Upper lobe of left lung (tissue), 6 donors: ENCODE results near the gene ZC3H12C. TPM values are rescaled to one million over a fixed set of nuclear protein-coding genes. Genes with fewer than 3 reads are reported as not detected.
A peak's percentile ranks its signal among the peaks of the same experiment; 100 is the strongest.

Source experiments
- ATAC-seq, 2 donors: fragments of 200-7000 bp; cut with Tn5 transposase; one replicate each; pipeline ENCODE4 v1.9.1; 2022; ENCODE audit warnings: mild to moderate bottlenecking in 2 of 2, moderate library complexity in 2 of 2; ENCODE audit not compliant: low FRiP score in 2 of 2
- DNase-seq, 2 donors: peaks; one replicate each; pipeline ENCODE4 v3.0.0-alpha.2; 2019 to 2020
- H3K27ac ChIP-seq, 4 donors: fragments of 200-600 bp; sonication (generic); one replicate each; pipeline ENCODE4 v1.5.1; 2016 to 2019
- H3K27me3 ChIP-seq, 4 donors: fragments of 200-600 bp; sonication (generic); one replicate each; pipeline ENCODE4 v1.5.1; 2017 to 2019
- H3K36me3 ChIP-seq, 4 donors: fragments of 200-600 bp; sonication (generic); one replicate each; pipeline ENCODE4 v1.5.1; 2016 to 2019
- H3K4me1 ChIP-seq, 4 donors: fragments of 200-600 bp; sonication (generic); one replicate each; pipeline ENCODE4 v1.5.1; 2018 to 2019
- H3K4me3 ChIP-seq, 4 donors: fragments of 200-600 bp; sonication (generic); one replicate each; pipeline ENCODE4 v1.5.1; 2017 to 2019; ENCODE audit warnings: mild to moderate bottlenecking in 2 of 4, moderate library complexity in 1 of 4
- H3K9me3 ChIP-seq, 4 donors: fragments of 200-600 bp; sonication (generic); one replicate each; pipeline ENCODE4 v1.5.1; 2018 to 2019
- EP300 ChIP-seq, 4 donors: sonication (generic); formaldehyde crosslinking; IDR thresholded peaks; one replicate each; pipeline ENCODE4 v1.5.1; 2017; ENCODE audit warnings: antibody characterized with exemption in 4 of 4, control low read depth in 2 of 4
- POLR2A ChIP-seq, 4 donors: fragments of 450-650 bp; IDR thresholded peaks; one replicate each; pipeline ENCODE4 v1.5.1; 2016 to 2017; ENCODE audit warnings: antibody characterized with exemption in 4 of 4, mild to moderate bottlenecking in 2 of 4
- POLR2AphosphoS5 ChIP-seq, 2 donors: sonication (generic); formaldehyde crosslinking; IDR thresholded peaks; one replicate each; pipeline ENCODE4 v1.5.1; 2017; ENCODE audit warnings: antibody characterized with exemption in 2 of 2
- WGBS, 2 donors: methylation state at CpG; one replicate each; pipeline ENCODE4 v1.1.5; 2017 to 2018; 5-methylcytosine and 5-hydroxymethylcytosine counted together
- total RNA-seq, 6 donors: library from RNA; depleted of rRNA in 4 of 6; stranded (reverse); fragments of >200 nt in 4 of 6; gene quantifications; one replicate each; pipeline versions ENCODE4 v1.1.0 to v1.2.1, GENCODE V29; 2016 to 2021
- TF ChIP-seq, protein P1 (sequence below), 6 experiments: fragments of 450-650 bp in 4 of 6; fragments of 200-600 bp in 2 of 6; sonication (generic) in 2 of 6; IDR thresholded peaks; one replicate each; pipeline ENCODE4 v1.5.1; 2016 to 2019; ENCODE audit warnings: antibody characterized with exemption in 6 of 6
- donor health status: DM: no; HTN: no; CAD: no; lungs with moderate emphysema.
- donor health status: DM: no; HTN: yes; CAD: no; lungs with severe emphysema.

ZC3H12C gene
- 10 to 100 TPM in 5 of 6 donors, 1 to 10 TPM in 1; 5.5 to 24.5 (median 14.6) TPM for total RNA-seq

DNA sequence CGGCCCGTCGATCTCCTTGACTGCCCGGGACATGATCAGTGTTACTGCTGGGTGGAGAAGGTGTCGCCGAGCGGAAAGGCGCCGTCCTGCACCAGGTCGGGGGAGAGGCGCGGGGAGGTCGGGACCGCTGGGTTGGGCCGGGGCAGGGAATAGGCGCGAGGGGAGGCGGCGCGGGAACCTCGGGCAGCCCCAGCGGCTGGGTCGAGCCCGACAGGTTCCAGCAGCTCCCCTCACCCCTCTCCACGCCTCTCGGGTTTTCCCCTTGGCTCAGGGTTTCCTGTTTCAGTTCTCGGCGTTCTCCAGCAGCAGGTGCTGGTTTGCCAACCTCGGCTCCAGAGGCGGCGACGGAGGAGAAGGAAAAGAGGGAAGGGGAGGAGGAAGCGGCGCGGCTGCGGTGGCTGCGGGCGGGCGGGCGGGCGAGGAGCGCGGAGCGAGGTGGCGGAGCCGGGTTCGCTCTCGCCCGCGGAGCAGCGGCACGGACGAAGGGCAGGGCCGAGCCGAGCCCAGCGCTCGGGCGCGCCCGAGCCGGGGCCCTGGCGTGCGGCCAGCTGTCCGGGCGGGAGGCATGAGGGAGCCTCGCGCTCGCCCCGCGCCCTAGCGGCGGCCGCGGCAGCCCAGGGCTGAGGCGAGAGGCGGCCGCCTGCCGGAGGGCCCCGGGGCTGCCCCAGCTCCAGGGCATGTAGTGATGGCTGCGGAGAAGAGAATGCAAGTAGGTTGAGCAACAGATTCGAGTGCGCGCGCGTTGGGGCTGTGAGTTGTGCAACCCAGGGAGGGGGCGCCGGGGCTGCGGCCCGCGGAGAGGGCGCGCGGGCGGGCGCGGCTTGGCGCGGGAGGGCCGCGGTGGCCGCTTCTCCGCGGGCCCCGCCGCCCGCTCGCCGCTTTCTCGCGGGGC lies at the start of gene ZC3H12C:
Gene ZC3H12C, plus strand, starts transcription at position 878 of the 892 bp plus-strand sequence. CDS start 20 bp downstream, outside the sequence.
- TF ChIP-seq POLR2A (IDR thresholded peaks at IDR 0.05) (peak in 2 of 4 donors; percentile 46 to 53), POLR2AphosphoS5 (IDR thresholded peaks at IDR 0.05) (peak; percentile 69 to 78), EP300 (IDR thresholded peaks at IDR 0.05) (peak in 1 of 4 donors; percentile 19)
- TF ChIP-seq, protein P1, sequence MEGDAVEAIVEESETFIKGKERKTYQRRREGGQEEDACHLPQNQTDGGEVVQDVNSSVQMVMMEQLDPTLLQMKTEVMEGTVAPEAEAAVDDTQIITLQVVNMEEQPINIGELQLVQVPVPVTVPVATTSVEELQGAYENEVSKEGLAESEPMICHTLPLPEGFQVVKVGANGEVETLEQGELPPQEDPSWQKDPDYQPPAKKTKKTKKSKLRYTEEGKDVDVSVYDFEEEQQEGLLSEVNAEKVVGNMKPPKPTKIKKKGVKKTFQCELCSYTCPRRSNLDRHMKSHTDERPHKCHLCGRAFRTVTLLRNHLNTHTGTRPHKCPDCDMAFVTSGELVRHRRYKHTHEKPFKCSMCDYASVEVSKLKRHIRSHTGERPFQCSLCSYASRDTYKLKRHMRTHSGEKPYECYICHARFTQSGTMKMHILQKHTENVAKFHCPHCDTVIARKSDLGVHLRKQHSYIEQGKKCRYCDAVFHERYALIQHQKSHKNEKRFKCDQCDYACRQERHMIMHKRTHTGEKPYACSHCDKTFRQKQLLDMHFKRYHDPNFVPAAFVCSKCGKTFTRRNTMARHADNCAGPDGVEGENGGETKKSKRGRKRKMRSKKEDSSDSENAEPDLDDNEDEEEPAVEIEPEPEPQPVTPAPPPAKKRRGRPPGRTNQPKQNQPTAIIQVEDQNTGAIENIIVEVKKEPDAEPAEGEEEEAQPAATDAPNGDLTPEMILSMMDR (IDR thresholded peaks at IDR 0.05): peak; percentile 51 to 98 (median 78)
- peak; percentile 91 to 93 for ATAC-seq
- 1% methylated on average over 33 to 64 of the region's 110 CpGs for WGBS, 2 donors

GRCh38 chr11:110044226-110044968 lies 48.8 kb upstream of the ZC3H12C start:
- H3K27ac ChIP-seq: no peak overlapping the region
- DNase-seq: no peak
- H3K4me3 ChIP-seq: no peak overlapping the region
- WGBS, 2 donors: 85 to 93% methylated on average over 9 of the region's 9 CpGs
- H3K9me3 ChIP-seq: no peaks in the 10 kb centered on the region
- no peaks in the 10 kb centered on the region for H3K36me3 ChIP-seq
- H3K27me3 ChIP-seq: no peaks in the 10 kb centered on the region
- TF ChIP-seq, protein P1 (IDR thresholded peaks at IDR 0.05): no peak
- TF ChIP-seq POLR2A (IDR thresholded peaks at IDR 0.05) (no peak), EP300 (IDR thresholded peaks at IDR 0.05) (no peak), POLR2AphosphoS5 (IDR thresholded peaks at IDR 0.05) (no peak)
- no peak for ATAC-seq
- no peaks in the 10 kb centered on the region for H3K4me1 ChIP-seq

More for the DNA sequence above, at the start of gene ZC3H12C:
- Histone ChIP-seq H3K27me3 (no peaks in the 10 kb centered on the region), H3K27ac (peak within 1 kb of the TSS; percentile 95 to 96 (median 96)), H3K4me3 (peak within 1 kb of the TSS; percentile 39 to 79 (median 73)), H3K4me1 (peaks cover 7 to 18% (median 10%) of the 10 kb centered on the region in 4 donors), H3K9me3 (no peaks in the 10 kb centered on the region), H3K36me3 (no peaks in the 10 kb centered on the region)
- DNase-seq: peak; percentile 92 to 97

GRCh38 chr11:110046775-110047380 lies 46.3 kb upstream of the ZC3H12C start:
- no peak for ATAC-seq
- no peak overlapping the region for H3K4me3 ChIP-seq
- 70 to 80% methylated on average over 2 of the region's 2 CpGs for WGBS, 2 donors
- H3K27ac ChIP-seq: no peak overlapping the region
- TF ChIP-seq, protein P1 (IDR thresholded peaks at IDR 0.05): no peak
- no peak for TF ChIP-seq EP300 (IDR thresholded peaks at IDR 0.05)
- no peak for TF ChIP-seq POLR2AphosphoS5 (IDR thresholded peaks at IDR 0.05)
- no peak for TF ChIP-seq POLR2A (IDR thresholded peaks at IDR 0.05)
- H3K4me1 ChIP-seq: no peaks in the 10 kb centered on the region
- no peaks in the 10 kb centered on the region for H3K27me3 ChIP-seq
- no peaks in the 10 kb centered on the region for H3K36me3 ChIP-seq
- DNase-seq: no peak
- H3K9me3 ChIP-seq: no peaks in the 10 kb centered on the region

GRCh38 chr11:110049501-110050200 lies 43.5 kb upstream of the ZC3H12C start:
- TF ChIP-seq EP300 (IDR thresholded peaks at IDR 0.05) (no peak), POLR2A (IDR thresholded peaks at IDR 0.05) (no peak), POLR2AphosphoS5 (IDR thresholded peaks at IDR 0.05) (no peak)
- TF ChIP-seq, protein P1 (IDR thresholded peaks at IDR 0.05): no peak
- Histone ChIP-seq H3K9me3 (peaks cover 0 to 9% (median 8%) of the 10 kb centered on the region in 4 donors), H3K27ac (no peak overlapping the region), H3K4me1 (no peaks in the 10 kb centered on the region), H3K27me3 (no peaks in the 10 kb centered on the region), H3K4me3 (no peak overlapping the region), H3K36me3 (no peaks in the 10 kb centered on the region)
- DNase-seq: peak in 1 of 2 donors; percentile 69
- WGBS, 2 donors: 96 to 98% methylated on average over 27 to 31 of the region's 33 CpGs
- peak in 1 of 2 donors; percentile 46 for ATAC-seq
